GM12878 (cell line): ENCODE results near the gene KIFC1.

Experiments used
- ATF2 ChIP-seq: IDR thresholded peaks from 2 replicates; pipeline ENCODE4 v1.6.1; 2012; ENCODE audit warnings: low read length, inconsistent platforms
- CEBPB ChIP-seq, 2 experiments: fragments of 150-350 bp in 1 of 2; IDR thresholded peaks; 2 replicates each; pipeline ENCODE4 v1.6.1; 2012 to 2014; ENCODE audit warnings: low read depth in 2 of 2, low read length in 2 of 2, borderline replicate concordance in 1 of 2, inconsistent platforms in 1 of 2
- DPF2 ChIP-seq: fragments of 450-650 bp; IDR thresholded peaks from 2 replicates; pipeline ENCODE4 v1.6.1; 2017; ENCODE audit warnings: mild to moderate bottlenecking
- ETV6 ChIP-seq, 2 experiments: fragments of 450-650 bp in 1 of 2; IDR thresholded peaks in 1 of 2; conservative IDR thresholded peaks in 1 of 2; 2 replicates each; pipeline ENCODE4 v1.6.1; 2014; ENCODE audit warnings: antibody characterized with exemption in 1 of 2, borderline replicate concordance in 1 of 2, low read depth in 1 of 2, mild to moderate bottlenecking in 1 of 2, moderate library complexity in 1 of 2
- FOXM1 ChIP-seq: IDR thresholded peaks from 2 replicates; pipeline ENCODE4 v1.6.1; 2012; ENCODE audit warnings: low read depth, mild to moderate bottlenecking, inconsistent platforms, low read length, moderate library complexity
- KDM1A ChIP-seq: fragments of 200-600 bp; sonication (generic); IDR thresholded peaks from 2 replicates; pipeline ENCODE4 v1.6.1; 2016; ENCODE audit warnings: borderline replicate concordance
- POLR2A ChIP-seq: IDR thresholded peaks from 2 replicates; pipeline ENCODE4 v1.6.1; 2011; ENCODE audit warnings: low read depth, mild to moderate bottlenecking, low read length
- RBBP5 ChIP-seq: fragments of 200-600 bp; sonication (generic); conservative IDR thresholded peaks from 2 replicates; pipeline ENCODE4 v1.6.1; 2016
- REST ChIP-seq: IDR thresholded peaks from 2 replicates; pipeline ENCODE4 v1.6.1; 2012; ENCODE audit warnings: mild to moderate bottlenecking, low read depth, low read length
- SMAD1 ChIP-seq: fragments of 450-650 bp; IDR thresholded peaks from 2 replicates; pipeline ENCODE4 v1.6.1; 2018; ENCODE audit warnings: mild to moderate bottlenecking, low read depth; ENCODE audit not compliant: partially characterized antibody
- TARDBP ChIP-seq: IDR thresholded peaks from 2 replicates; pipeline ENCODE4 v1.6.1; 2016; ENCODE audit warnings: borderline replicate concordance
- USF1 ChIP-seq: IDR thresholded peaks from 2 replicates; pipeline ENCODE4 v1.6.1; 2011; ENCODE audit warnings: borderline replicate concordance, low read depth, mild to moderate bottlenecking, moderate library complexity, mixed read lengths, low read length; ENCODE audit not compliant: insufficient read depth; ENCODE audit errors: extremely low read length
- YY1 ChIP-seq: IDR thresholded peaks from 2 replicates; pipeline ENCODE4 v1.6.1; 2011; ENCODE audit warnings: low read depth, mild to moderate bottlenecking, low read length
- ZNF384 ChIP-seq: IDR thresholded peaks from 2 replicates; pipeline ENCODE4 v1.6.1; 2012; ENCODE audit warnings: low read depth, mild to moderate bottlenecking, low read length, improper control_type of control experiment, borderline replicate concordance

- no peak for TF ChIP-seq RBBP5
- TF ChIP-seq USF1, result no peak
- no peak for TF ChIP-seq YY1
- TF ChIP-seq POLR2A, result no peak
- TF ChIP-seq REST, result no peak
- no peak for TF ChIP-seq ETV6 (conservative IDR thresholded peaks at IDR 0.05 in 1 of 2, IDR thresholded peaks at IDR 0.05 in 1 of 2; ENCODE audit: borderline replicate concordance in 1 of 2, low read depth in 1 of 2)
- TF ChIP-seq DPF2, result no peak
- TF ChIP-seq ZNF384, result no peak
- no peak for TF ChIP-seq FOXM1
- no peak for TF ChIP-seq CEBPB (IDR thresholded peaks at IDR 0.05; ENCODE audit: borderline replicate concordance in 1 of 2, low read depth in 2 of 2, low read length in 2 of 2)
- TF ChIP-seq TARDBP, result no peak
- TF ChIP-seq KDM1A, result no peak
- no peak for TF ChIP-seq SMAD1
- no peak for TF ChIP-seq ATF2
Measured at GRCh38 chr6:33428966-33429749, 37.5 kb downstream of the KIFC1 start.
